Activated CD8-positive, alpha-beta memory T cell treated with anti-CD3 and anti-CD28 coated beads for 4 hours (primary cell): Measurements from ENCODE around the gene ASMTL.
"Not testable (repeated sequence)": the region's sequence is repeated elsewhere in the genome, so short reads cannot be mapped to it uniquely, and the experiment has no call there.

Source experiments
- DNase-seq, 2 donors: peaks; one replicate each; pipeline ENCODE4 v3.0.0-alpha.2; 2020; ENCODE audit warnings: low read depth in 2 of 2

Gene ASMTL

DNA sequence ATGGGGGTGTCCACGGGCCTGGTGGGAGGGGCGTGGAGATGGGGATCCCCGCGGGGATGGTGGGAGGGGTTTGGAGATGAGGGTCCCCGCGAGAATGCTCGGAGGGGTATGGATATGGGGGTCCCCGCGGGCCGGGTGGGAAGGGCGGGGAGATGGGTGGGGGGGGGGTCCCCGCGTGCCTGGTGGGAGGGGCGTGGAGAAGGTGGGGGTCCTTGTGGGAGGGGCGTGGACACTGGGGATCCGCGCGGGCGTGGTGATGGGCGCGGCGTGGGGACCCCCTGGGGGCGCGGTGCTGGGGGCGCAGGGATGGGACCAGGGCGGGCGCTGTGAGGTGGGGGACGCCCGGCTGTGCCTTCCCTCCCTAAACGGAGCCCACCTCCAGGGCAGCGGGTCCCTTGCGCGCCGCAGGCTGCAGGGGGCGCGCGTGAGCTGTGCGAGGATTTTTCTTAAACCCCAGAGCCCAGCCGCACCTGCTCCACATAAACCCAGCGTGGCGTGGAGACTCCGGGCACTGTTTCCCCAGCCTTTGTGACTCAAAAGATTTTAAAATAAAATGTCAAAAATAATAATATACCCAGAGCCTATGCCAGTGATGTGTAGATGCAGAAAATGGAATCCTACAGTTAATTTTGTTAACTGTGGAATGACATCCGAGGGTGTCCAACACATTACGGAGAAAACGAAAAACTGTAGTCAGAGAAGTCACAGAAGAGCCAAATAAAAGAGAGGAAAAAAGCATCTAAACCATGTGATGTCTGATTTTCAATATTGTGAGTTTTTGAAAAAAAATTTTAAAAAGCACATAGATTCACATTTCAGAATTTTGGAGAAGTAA is 1.5 kb upstream of the ASMTL start:
- peak; percentile 79 to 88 for DNase-seq

DNA sequence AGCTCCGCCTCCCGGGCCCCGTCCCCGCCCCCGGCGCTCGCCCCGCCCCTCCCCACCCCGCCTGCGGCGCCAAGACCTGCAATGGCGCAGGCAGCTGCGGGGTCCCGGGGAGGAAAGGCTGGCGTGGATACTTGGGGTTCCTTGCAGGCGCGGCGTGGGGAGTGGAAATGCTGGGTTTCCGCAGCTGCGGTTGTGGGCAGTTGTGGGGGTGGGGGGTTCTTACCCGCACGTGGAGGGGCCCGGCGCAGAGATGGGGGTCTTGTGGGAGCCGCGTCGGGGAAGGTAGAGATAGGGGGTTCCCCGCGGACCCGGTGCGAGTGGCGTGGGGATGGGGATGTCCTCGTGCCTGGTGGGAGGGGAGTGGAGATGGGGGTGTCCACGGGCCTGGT is 680 bp upstream of the ASMTL start:
- DNase-seq, result peak; percentile 45 to 72

DNA sequence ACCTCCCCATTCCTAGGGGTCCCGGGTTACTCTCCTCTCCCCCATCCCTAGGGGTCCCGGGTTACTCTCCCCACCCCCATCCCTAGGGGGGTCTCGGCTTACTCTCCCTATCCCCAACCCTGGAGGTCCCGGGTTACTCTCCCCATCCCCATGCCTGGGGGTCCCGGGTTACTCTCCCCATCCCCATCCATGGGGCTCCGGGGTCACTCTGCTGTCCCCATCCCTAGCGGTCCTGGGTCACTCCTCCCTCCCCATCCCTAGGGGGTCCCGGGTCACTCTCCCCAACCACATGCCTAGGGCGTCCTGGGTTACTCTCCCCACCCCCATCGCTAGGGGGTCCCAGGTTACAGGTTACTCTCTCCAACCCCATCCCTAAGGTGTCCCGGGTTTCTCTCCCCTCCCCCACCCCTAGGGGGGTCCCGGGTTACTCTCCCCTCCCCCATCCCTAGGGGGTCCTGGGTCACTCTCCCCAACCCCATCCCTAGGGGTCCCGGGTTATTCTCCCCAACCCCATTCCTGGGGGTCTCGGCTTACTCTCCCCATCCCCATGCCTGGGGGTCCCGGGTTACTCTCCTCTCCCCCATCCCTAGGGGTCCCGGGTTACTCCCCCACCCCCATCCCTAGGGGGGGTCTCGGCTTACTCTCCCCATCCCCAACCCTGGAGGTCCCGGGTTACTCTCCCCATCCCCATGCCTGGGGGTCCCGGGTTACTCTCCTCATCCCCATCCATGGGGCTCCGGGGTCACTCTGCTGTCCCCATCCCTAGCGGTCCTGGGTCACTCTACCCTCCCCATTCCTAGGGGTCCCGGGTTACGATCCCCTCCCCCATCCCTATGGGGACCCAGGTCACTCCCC is 821 bp downstream of the ASMTL start:
- DNase-seq, result no peak

DNA sequence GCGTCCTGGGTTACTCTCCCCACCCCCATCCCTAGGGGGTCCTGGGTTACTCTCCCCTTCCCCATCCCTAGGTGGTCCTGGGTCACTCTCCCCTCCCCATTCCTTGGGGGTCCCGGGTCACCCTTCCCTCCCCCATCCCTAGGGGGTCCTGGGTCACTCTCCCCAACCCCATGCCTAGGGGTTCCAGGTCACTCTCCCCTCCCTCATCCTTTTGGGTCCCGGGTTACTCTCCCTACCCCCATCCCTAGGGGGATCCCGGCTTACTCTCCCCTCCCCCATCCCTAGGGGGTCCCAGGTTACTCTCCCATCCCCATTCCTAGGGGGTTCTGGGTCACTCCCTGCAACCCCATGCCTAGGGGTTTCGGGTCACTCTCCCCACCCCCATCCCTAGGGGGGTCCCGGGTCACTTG is 1.5 kb downstream of the ASMTL start:
- no peak for DNase-seq

DNA sequence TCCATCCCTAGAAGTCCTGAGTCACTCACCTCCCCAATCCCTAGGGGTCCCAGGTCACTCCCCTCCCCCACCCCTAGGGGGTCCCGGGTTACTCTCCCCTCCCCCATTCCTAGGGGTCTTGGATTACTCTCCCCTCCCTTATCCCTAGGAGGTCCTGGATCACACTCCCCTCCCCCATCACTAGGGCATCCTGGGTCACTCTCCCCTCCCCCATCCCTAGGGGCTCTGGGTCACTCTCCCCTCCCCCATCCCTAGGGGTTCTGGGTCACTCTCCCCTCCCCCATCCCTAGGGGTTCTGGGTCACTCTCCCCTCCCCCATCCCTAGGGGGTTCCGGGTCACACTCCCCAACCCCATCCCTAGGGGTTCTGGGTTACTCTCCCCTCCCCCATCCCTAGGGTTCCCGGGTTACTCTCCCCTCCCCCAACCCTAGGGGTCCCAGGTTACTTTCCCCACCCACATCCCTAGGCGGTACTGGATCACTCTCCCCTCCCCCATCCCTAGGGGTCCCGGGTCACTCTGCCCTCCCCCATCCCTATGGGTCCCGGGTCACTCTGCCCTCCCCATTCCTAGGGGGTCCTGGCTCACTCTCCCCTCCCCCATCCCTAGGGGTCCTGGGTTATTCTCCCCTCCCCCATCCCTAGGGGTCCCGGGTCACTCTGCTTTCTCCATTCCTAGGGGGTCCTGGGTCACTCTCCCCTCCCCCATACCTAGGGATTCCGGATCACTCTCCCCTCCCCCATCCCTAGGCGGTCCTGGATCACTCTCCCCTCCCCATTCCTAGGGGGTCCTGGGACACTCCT is 2.1 kb downstream of the ASMTL start:
- DNase-seq, result no peak

DNA sequence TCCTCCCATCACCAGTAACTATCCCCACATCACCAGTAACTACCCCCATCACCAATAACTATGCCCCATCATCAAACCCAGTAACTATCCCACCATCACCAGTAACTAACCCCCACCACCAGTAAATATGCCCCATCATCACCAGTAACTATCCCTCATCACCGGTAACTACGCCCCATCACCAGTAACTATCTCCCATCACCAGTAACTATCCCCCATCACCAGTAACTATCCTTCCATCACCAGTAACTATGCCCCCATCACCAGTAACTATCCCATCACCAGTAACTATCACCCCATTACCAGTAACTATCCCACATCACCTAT is 2.9 kb downstream of the ASMTL start:
- no peak for DNase-seq

DNA sequence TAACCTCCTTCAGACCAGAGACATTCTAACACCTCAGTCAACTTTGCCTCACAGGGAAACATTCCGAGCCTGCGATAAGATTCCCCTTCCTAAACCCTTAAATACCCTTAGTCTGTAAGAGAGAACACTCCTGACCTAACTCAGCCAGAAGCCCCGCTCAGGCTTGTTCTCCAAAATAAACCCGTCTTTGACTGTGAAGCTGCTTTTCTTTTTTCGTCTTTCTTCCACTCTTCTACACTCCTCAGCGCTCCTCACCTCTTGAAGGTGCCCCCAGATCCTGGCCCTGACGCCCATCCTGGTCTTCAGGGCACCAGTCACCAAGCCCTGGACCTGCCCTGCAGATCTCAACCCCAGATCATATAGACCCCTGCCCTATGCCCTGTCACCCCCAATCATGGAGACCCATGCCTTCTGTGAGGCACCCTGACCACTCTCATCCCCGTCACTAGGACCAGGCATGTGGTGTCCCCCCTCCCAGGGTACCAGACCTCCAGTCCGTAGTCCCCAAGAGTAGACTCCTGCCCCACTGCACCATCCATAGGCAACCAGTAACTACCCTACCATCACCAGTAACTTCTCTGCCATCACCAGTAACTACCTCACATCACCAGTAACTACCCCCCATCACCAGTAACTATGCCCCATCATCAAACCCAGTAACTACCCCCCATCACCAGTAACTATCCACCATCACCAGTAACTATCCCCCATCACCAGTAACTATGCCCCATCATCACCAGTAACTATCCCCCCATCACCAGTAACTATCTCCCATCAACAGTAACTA is 3.5 kb downstream of the ASMTL start:
- no peak for DNase-seq

DNA sequence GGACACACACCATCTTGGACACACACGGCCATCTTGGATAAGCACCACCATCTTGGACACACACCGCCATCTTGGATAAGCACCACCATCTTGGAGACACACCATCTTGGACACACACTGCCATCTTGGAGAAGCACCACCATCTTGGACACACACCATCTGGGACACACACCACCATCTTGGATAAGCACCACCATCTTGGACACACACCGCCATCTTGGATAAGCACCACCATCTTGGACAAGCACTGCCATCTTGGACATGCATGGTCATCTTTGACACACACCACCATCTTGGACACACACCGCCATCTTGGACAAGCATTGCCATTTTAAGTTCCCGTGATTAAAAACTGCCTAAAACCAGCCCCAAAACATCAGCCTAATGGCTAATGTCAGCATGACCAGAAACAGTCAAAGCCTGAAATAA is 4.1 kb downstream of the ASMTL start:
- not testable (repeated sequence) for DNase-seq

DNA sequence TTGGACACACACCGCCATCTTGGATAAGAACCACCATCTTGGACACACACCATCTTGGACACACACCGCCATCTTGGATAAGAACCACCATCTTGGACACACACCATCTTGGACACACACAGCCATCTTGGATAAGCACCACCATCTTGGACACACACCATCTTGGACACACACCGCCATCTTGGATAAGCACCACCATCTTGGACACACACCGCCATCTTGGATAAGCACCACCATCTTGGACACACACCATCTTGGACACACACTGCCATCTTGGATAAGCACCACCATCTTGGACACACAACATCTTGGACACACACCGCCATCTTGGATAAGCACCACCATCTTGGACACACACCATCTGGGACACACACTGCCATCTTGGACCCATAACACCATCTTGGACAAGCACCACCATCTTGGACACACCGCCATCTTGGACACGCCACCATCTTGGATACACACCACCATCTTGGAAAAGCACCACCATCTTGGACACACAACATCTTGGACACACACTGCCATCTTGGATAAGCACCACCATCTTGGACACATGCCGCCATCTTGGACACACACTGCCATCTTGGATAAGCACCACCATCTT is 4.6 kb downstream of the ASMTL start:
- DNase-seq, result not testable (repeated sequence)

DNA sequence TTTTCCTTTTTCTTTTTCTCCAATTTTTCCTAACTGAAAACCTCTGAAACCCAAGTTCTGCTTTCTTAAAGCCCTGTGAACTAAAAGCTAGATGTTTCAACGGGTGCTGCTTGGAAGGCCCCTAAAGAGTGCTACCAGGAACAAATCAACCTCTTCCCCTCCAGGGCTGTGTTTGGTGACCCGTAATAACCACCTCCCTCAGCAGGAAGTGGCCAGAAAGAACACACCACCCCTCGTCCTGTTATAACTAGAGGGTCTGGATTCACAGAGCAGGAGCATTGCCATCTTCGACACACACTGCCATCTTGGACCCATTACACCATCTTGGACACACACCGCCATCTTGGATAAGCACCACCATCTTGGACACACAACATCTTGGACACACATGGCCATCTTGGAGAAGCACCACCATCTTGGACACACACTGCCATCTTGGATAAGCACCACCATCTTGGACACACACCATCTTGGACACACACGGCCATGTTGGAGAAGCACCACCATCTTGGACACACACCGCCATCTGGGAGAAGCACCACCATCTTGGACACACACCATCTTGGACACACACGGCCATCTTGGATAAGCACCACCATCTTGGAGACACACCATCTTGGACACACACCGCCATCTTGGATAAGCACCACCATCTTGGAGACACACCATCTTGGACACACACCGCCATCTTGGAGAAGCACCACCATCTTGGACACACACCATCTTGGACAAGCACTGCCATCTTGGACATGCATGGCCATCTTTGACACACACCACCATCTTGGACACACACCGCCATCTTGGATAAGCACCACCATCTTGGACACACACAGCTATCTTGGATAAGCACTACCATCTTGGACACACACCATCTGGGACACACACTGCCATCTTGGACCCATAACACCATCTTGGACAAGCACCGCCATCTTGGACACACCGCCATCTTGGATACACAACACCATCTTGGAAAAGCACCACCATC is 5.4 kb downstream of the ASMTL start:
- DNase-seq, result not testable (repeated sequence)

DNA sequence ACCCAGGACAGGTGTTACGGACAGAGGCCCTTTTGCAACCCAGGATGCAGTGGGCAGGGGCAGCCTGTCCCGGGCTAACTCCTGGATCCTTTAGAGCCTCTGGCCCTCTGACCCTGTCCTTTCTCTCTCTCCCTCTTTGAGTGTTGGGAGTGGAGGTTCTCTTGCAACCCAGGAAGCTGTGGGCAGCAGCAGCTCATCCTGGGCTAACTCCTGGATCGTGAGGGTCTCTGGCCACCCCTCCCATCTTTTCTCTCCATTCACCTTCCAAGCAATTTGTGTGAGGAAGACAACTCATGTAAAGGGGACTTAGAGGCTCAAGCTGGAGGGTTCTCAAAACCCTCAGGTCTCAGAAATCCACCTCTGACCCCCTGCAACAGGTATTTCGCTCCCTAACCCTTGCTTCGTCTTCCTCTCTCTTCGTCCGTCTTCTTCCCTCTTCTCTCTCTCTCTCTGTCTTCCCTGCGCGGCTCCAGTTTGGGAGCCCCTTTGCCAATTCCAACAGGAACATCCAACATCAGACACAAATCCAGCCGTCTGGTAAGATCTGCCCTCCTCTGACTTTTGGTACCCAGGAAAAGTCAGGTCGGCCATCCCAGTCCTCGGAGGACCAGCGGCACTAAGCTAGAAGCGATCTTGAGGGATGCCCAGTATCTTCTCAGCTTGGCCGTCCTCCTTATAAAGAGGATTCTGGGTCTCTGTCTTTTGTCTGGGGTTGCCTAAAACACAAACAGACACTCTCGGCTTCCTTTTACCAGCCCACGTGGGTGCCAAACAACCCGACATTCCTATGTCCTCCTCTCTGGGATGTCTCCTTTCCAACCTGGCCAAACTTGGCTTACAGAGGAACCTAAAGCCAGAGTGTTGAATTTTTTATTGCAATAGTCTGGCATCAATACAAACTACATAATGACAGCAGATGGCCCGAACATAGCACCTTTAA is 7.9 kb downstream of the ASMTL start:
- no peak for DNase-seq

DNA sequence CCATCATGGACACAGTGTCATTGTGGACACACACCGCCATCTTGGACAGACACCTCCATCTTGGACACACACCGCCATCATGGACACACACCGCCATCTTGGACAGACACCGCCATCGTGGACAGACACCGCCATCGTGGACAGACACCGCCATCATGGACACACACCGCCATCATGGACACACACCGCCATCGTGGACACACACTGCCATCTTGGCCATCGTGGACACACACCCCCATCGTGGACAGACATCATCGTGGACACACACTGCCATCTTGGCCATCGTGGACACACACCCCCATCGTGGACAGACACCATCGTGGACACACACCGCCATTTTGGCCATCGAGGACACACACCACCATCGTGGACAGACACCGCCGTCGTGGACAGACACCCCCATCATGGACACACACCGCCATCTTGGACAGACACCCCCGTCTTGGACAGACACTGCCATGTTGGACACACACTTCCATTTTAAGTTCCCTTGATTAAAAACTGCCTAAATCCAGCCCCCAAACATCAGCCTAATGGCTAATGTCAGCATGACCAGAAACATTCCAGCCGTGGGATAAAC is 9.1 kb downstream of the ASMTL start:
- DNase-seq, result no peak

DNA sequence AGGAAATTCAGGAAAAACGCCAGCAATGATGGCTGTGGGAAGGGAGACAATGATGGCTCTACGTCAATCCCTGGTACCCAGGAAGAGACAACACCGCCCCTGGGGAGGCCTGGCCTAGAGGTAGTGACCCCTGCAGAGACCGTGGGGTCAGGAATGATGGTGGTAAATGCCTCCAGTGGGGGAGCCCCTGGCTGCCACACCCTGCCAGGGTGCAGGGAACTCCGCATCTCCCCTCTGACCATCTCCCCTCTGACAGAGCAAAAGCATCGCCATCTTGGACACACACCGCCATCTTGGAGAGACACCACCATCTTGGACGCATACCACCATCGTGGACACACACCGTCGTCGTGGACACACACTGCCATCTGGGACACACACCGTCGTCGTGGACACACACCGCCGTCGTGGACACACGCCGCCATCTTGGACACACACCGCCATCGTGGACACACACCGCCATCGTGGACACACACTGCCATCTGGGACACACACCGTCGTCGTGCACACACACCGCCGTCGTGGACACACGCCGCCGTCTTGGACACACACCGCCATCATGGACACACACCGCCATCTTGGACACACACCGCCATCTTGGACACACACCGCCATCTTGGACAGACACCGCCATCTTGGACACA is 9.9 kb downstream of the ASMTL start:
- DNase-seq, result no peak

DNA sequence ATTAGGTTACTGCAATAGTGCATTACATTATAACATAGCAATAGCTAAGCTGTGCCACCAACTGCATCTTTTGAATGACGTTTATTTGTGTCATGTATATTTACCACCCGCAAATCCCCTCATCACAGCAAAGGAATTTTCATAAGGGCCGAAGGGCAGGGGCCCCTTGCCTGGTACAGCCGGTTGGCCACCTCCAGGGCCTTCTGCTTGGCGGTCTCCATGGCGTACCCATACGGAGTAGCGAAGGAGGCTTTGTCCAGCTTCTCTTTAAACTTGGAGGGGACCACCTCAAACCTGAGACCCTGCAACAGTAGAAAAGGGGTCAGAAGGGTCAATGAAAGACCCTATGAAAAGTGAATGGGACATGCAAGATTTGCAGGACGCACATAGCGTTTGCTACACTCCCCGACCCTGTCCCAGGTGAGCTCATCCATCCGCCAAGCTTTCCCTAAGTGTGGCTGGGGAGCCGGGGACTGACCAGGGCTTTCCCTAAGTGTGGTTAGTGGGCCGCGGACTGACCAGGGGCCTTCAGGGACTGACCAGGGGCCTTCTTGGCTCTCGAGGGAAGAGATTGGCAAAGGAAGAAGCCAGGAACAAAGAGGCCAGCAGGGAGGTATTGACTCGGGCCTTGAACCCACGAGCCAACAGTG is 10.6 kb downstream of the ASMTL start:
- no peak for DNase-seq

DNA sequence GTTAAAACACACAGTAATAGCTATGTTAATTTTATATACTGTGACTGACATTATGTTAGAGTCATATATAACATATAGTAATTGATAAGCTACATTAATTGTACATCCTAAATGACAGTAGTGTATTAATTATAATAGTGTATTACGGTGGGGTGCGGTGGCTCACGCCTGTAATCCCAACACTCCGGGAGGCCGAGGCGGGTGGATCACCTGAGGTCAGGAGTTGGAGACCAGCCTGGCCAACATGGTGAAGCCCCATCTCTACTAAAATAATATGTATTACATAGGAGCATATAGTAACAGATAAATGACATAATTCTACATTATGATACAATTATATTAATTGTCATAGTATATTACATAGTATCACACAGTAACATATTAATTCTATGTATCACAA is 12.2 kb downstream of the ASMTL start:
- no peak for DNase-seq

DNA sequence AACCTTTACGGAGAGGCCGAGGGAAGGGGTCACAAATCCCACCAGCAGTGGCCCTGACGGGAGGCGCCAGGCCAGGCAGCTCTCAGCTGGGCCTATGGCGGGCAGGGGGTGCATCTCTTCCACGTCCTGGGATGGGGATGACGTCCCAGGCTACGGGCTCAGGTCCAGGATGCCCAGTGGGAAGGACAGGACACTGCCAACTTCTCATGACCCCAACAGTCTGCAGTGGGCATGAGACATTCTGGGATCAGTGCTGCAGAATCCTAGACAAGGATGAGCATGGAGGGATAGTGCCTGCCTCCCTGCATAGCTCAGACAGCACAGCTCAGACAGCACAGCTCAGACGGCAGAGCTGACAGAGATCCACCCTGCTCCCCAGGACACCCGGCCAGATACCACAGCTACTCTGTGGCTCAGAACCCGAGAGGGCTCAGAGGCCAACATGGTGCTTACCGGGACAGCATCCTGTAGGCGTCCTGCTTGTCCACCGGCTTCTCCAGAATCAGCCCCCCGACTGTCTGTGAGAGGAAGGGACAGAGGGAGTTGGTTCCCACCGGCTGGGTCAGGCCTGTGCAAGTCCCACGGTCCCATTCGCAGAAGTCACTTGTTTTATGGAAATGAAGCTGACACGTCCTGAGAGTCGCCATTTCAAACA is 17.3 kb downstream of the ASMTL start:
- no peak for DNase-seq

DNA sequence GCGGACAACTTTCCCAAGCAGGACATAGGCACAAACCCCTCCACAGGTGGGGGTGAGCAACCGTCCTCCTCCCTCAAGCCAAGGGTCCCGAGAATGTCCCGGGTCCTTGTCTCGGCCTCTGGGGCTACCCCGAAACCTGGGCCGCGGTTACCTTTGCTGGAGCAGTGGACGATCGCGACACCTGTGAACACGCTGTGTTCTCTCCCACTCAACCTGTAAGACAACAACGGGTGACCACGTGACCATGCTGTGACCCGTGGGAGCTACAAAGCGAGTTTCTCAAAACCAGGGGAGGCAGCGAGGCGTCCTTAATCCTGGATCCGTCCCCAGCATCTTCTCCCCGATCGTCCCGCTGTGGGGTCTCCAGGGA is 17.9 kb downstream of the ASMTL start:
- DNase-seq, result no peak
